Adrenal gland (tissue), 12 donors: ENCODE results near the gene EED. TPM values are rescaled to one million over a fixed set of nuclear protein-coding genes. Genes with fewer than 3 reads are reported as not detected.

ENCODE experiments used
- DNase-seq, 7 donors: peaks; one replicate each; pipeline ENCODE4 v3.0.0-alpha.2; 2019 to 2020
- H3K27ac ChIP-seq, 5 donors: fragments of 200-600 bp; sonication (generic) in 4 of 5; 1 replicate in 3 of 5; 2 replicates in 2 of 5; pipeline versions ENCODE4 v1.5.1 to v1.8.0; 2016 to 2020; ENCODE audit warnings: mild to moderate bottlenecking in 1 of 5
- H3K27me3 ChIP-seq: fragments of 200-600 bp; 2 replicates; pipeline ENCODE4 v1.8.0; 2021
- H3K36me3 ChIP-seq, 2 donors: fragments of 200-600 bp; replicated peaks in 1 of 2; 1 replicate in 1 of 2; 2 replicates in 1 of 2; pipeline versions ENCODE4 v1.5.1 to v1.8.0; 2018 to 2022
- H3K4me1 ChIP-seq, 2 donors: fragments of 200-600 bp; replicated peaks in 1 of 2; 1 replicate in 1 of 2; 2 replicates in 1 of 2; pipeline versions ENCODE4 v1.5.1 to v1.8.0; 2018 to 2021
- H3K4me3 ChIP-seq, 4 donors: fragments of 200-600 bp; sonication (generic) in 3 of 4; one replicate each; pipeline ENCODE4 v1.5.1; 2016 to 2018
- H3K9me3 ChIP-seq, 3 donors: fragments of 200-600 bp; sonication (generic) in 1 of 3; replicated peaks in 1 of 3; 1 replicate in 2 of 3; 2 replicates in 1 of 3; pipeline versions ENCODE4 v1.5.1 to v1.8.0; 2016 to 2021
- POLR2A ChIP-seq, 2 donors: fragments of 450-650 bp; IDR thresholded peaks; one replicate each; pipeline ENCODE4 v1.6.1; 2017; ENCODE audit warnings: antibody characterized with exemption in 2 of 2, mild to moderate bottlenecking in 2 of 2, moderate library complexity in 1 of 2
- WGBS, 4 donors: extraction: QIAGEN DNeasy Blood & Tissue Kit in 2 of 4; methylation state at CpG; one replicate each; pipeline versions ENCODE4 v1.1.5 to v1.1.7; 2013 to 2017; 5-methylcytosine and 5-hydroxymethylcytosine counted together
- intact Hi-C, 2 donors: fragments of 100-400 bp; cut with DNase I; formaldehyde crosslinking; loops; one replicate each; pipeline versions ENCODE4 v1.14.1 to v1.15.0; 2022 to 2023
- polyA plus RNA-seq, 3 donors: library from polyadenylated mRNA; stranded (reverse); fragments of 200-250 nt in 2 of 3; fragments of 350-450 nt in 1 of 3; fragmentation: Illumina TruSeq in 1 of 3; extraction: RNeasy Lipid Tissue Mini Kit (QIAGEN cat#74804) in 1 of 3; gene quantifications; one replicate each; pipeline ENCODE4 v1.2.3, GENCODE V29; 2013 to 2014
- total RNA-seq, 9 donors: library from RNA; depleted of rRNA in 4 of 9; stranded (reverse); fragments of >200 nt in 4 of 9; fragments of 120-200 nt in 1 of 9; fragmentation: NEBNext Ultra II Directional in 1 of 9; extraction: Animal tissue kit (Norgen Biotek cat#: 25700) in 1 of 9; gene quantifications; one replicate each; pipeline versions ENCODE4 v1.1.0 to v1.2.4, GENCODE V29; 2013 to 2023
- TF ChIP-seq, protein P1 (sequence below), 6 experiments: fragments of 450-650 bp in 4 of 6; fragments of 200-600 bp in 2 of 6; sonication (generic) in 1 of 6; IDR thresholded peaks; 1 replicate in 5 of 6; 2 replicates in 1 of 6; pipeline versions ENCODE4 v1.5.1 to v1.8.0; 2016 to 2021; ENCODE audit warnings: antibody characterized with exemption in 6 of 6, mild to moderate bottlenecking in 2 of 6, moderate library complexity in 1 of 6
- donor health status: healthy with polysubstance abuse.
- donor health status: Bipolar disorder and iron deficiency.
- donor health status: DM: yes; HTN: yes; CAD: no.
- donor health status: DM: no; HTN: no; CAD: no.
- donor health status: DM: no; HTN: no; CAD: no.
- donor health status: DM: yes; HTN: yes; CAD: no.

The EED gene
- total and polyA plus RNA-seq, 12 donors = 8.5 to 21.6 (median 16.5) TPM

GRCh38 chr11:86243396-86243795 lies 1.2 kb upstream of the EED start:
- no peaks in the 10 kb centered on the region for H3K36me3 ChIP-seq
- H3K4me3 ChIP-seq = no peak overlapping the region
- H3K9me3 ChIP-seq = no peaks in the 10 kb centered on the region
- H3K4me1 ChIP-seq = peaks cover 0 to 33% of the 10 kb centered on the region in 2 donors
- H3K27ac ChIP-seq = no peak overlapping the region
- intact Hi-C loops = no loop called here
- no peaks in the 10 kb centered on the region for H3K27me3 ChIP-seq
- 63 to 83% (median 78%) methylated on average over 2 of the region's 2 CpGs for WGBS, 4 donors
- no peak for TF ChIP-seq POLR2A (IDR thresholded peaks at IDR 0.05)
- TF ChIP-seq, protein P1, sequence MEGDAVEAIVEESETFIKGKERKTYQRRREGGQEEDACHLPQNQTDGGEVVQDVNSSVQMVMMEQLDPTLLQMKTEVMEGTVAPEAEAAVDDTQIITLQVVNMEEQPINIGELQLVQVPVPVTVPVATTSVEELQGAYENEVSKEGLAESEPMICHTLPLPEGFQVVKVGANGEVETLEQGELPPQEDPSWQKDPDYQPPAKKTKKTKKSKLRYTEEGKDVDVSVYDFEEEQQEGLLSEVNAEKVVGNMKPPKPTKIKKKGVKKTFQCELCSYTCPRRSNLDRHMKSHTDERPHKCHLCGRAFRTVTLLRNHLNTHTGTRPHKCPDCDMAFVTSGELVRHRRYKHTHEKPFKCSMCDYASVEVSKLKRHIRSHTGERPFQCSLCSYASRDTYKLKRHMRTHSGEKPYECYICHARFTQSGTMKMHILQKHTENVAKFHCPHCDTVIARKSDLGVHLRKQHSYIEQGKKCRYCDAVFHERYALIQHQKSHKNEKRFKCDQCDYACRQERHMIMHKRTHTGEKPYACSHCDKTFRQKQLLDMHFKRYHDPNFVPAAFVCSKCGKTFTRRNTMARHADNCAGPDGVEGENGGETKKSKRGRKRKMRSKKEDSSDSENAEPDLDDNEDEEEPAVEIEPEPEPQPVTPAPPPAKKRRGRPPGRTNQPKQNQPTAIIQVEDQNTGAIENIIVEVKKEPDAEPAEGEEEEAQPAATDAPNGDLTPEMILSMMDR (IDR thresholded peaks at IDR 0.05) = no peak
- DNase-seq = no peak

- intact Hi-C loops = no loop called here
These were observed 461 bp upstream of the EED start for GRCh38 chr11:86244063-86244521.

DNA sequence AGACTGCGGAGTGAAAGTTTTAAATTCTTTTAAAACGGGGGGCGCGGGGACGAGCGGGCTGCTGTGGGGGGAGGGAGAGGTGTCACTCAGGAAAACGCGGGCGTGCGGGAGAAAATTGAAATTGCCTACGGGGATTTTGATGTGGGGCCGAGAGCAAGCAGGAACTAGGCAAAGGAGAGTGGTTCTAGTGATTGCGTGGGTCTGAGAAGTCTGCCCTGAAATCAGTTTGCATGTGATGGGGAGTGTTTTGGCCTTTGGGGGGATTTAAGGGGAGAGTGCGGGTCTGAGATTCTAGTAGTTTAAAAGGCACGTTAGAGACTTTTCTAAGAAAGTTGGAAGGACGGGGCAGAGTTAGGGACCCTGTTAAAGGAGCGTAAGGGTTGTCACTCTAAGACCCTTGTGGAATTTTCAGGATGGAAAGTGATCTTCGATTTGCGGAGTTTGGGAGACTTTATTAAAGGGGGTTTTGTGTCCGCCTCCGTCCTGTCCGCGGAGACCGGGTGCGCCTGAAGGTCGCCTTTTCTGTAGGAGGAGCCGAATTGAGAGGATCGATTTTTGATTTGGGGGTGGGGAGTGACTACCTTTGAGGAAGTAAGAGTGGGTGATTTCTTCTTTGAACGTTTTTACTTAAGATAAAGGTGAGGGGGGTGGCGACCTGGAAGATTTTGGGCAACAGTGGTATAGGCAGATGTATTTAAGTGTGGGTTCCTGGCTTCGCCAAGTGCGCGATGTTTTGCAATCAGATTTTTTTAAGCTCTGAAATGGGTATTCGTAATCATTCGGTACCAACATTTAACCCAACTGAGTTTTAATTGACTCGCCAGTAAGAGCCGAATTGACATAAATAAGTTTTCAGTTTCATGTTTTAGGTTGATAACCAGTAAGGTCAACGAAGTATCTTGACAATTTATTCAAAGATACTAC lies 1.1 kb downstream of the EED start:
- Histone ChIP-seq H3K4me3 (peak overlapping the region; percentile 40 to 97 (median 70)), H3K9me3 (no peaks in the 10 kb centered on the region), H3K27me3 (no peaks in the 10 kb centered on the region), H3K36me3 (no peaks in the 10 kb centered on the region), H3K4me1 (peaks cover 0 to 55% of the 10 kb centered on the region in 2 donors), H3K27ac (peak overlapping the region in 4 of 5 donors; percentile 95 to 100 (median 97))
- intact Hi-C loops = no loop called here
- TF ChIP-seq POLR2A (IDR thresholded peaks at IDR 0.05) = no peak
- TF ChIP-seq, protein P1 (IDR thresholded peaks at IDR 0.05) = no peak
- peak in 2 of 7 donors; percentile 7 to 18 for DNase-seq
- 1 to 2% (median 1%) methylated on average over 38 of the region's 38 CpGs for WGBS, 4 donors

More at GRCh38 chr11:86244063-86244521, 461 bp upstream of the EED start:
- Histone ChIP-seq H3K36me3 (no peaks in the 10 kb centered on the region), H3K4me1 (peaks cover 0 to 39% of the 10 kb centered on the region in 2 donors), H3K27me3 (no peaks in the 10 kb centered on the region), H3K9me3 (no peaks in the 10 kb centered on the region), H3K4me3 (peak overlapping the region in 2 of 4 donors; percentile 91 to 97), H3K27ac (peak overlapping the region; percentile 76 to 100 (median 96))
- 0 to 2% (median 1%) methylated on average over 18 of the region's 18 CpGs for WGBS, 4 donors
- DNase-seq = peak; percentile 84 to 95 (median 90)
- TF ChIP-seq POLR2A (IDR thresholded peaks at IDR 0.05) = no peak
- TF ChIP-seq, protein P1 (IDR thresholded peaks at IDR 0.05) = no peak

DNA sequence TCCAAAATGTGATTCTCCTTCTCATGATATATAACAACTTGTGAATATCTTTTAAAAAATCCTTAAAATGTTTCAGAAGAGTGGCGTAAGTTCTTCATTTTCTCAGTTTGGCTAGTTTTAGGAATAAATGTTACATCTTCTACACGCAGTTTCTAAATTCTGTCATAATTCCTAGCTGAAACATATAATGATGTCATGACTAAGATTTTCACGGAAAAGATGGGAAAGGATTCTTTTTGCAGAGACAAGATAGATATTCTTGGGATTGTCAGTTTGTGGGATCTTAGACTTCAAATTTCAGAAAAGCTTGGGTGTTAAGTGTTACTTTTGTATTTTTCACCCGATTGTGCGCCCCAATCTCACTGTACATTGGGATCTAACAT lies 1.7 kb downstream of the EED start:
- intact Hi-C loops = no loop called here
- DNase-seq = no peak
- H3K36me3 ChIP-seq = no peaks in the 10 kb centered on the region
- no peaks in the 10 kb centered on the region for H3K9me3 ChIP-seq
- no peak for TF ChIP-seq POLR2A (IDR thresholded peaks at IDR 0.05)
- TF ChIP-seq, protein P1 (IDR thresholded peaks at IDR 0.05) = no peak
- H3K27ac ChIP-seq = no peak overlapping the region
- peaks cover 0 to 61% of the 10 kb centered on the region in 2 donors for H3K4me1 ChIP-seq
- 67 to 70% (median 69%) methylated on average over 5 of the region's 5 CpGs for WGBS, 4 donors
- peak overlapping the region in 1 of 4 donors; percentile 97 for H3K4me3 ChIP-seq
- no peaks in the 10 kb centered on the region for H3K27me3 ChIP-seq
